ENCODE results near the gene MYH7. TPM values are rescaled to one million over a fixed set of nuclear protein-coding genes. Genes with fewer than 3 reads are reported as not detected.

Gene MYH7
- total and polyA plus RNA-seq, 8 donors: 0.03 to 2.0 (median 0.05) TPM; not detected in 1

- Histone ChIP-seq H3K9me3 (no peaks in the 10 kb centered on the region), H3K27me3 (peaks cover 5 to 57% of the 10 kb centered on the region in 2 donors), H3K4me1 (no peaks in the 10 kb centered on the region), H3K36me3 (no peaks in the 10 kb centered on the region), H3K27ac (peak overlapping the region; percentile 69 to 92), H3K4me3 (peak overlapping the region; percentile 43 to 48)
- DNase-seq (peak in 2 of 4 donors; percentile 22 to 45), ATAC-seq (no peak)
- intact Hi-C loops (cut with DNase I): no loop called here
- no peak for TF ChIP-seq CTCF (IDR thresholded peaks at IDR 0.05)
Observed at GRCh38 chr14:23364164-23365035, 71.1 kb downstream of the MYH7 start.

Small RNA genes lying within 50 kb of the gene (microRNA-seq; reads per million reads assigned to microRNA genes)
- gene MIR208A (0 to 0.84 reads per million in 2 donors), gene MIR208B (0 to 2.0 reads per million in 2 donors)

Other genes starting within 250 kb of the MYH7 start
- gene RNF212B, start 197.7 kb downstream of the MYH7 start, total RNA-seq: not detected
- under 1 TPM; 0.47 to 0.94 (median 0.74) TPM for gene RNF212B, start 197.7 kb downstream of the MYH7 start, polyA plus RNA-seq (ENCODE audit: insufficient read length in 6 of 6)
- 10 to 100 TPM; 11.9 to 13.2 TPM for gene HOMEZ, start 149.5 kb downstream of the MYH7 start, total RNA-seq
- 10 to 100 TPM; 12.6 to 18.6 (median 16.8) TPM for gene HOMEZ, start 149.5 kb downstream of the MYH7 start, polyA plus RNA-seq (ENCODE audit: insufficient read length in 6 of 6)
- gene PPP1R3E, start 132.8 kb downstream of the MYH7 start, total RNA-seq: 10 to 100 TPM; 11.3 to 18.6 TPM
- 10 to 100 TPM; 18.8 to 24.5 (median 20.4) TPM for gene PPP1R3E, start 132.8 kb downstream of the MYH7 start, polyA plus RNA-seq (ENCODE audit: insufficient read length in 6 of 6)
- gene BCL2L2, start 128.8 kb downstream of the MYH7 start, total RNA-seq: 10 to 100 TPM; 37.1 to 49.9 TPM
- 10 to 100 TPM; 39.2 to 41.5 (median 40.4) TPM for gene BCL2L2, start 128.8 kb downstream of the MYH7 start, polyA plus RNA-seq (ENCODE audit: insufficient read length in 6 of 6)
- gene PABPN1, start 114.2 kb downstream of the MYH7 start, total RNA-seq: 100 to 1,000 TPM; 119 to 138 TPM
- 100 to 1,000 TPM; 187 to 256 (median 214) TPM for gene PABPN1, start 114.2 kb downstream of the MYH7 start, polyA plus RNA-seq (ENCODE audit: insufficient read length in 6 of 6)
- gene SLC22A17, start 82.8 kb downstream of the MYH7 start, total RNA-seq: 10 to 100 TPM; 13.2 to 27.1 TPM
- 10 to 100 TPM; 27.1 to 41.5 (median 35.6) TPM for gene SLC22A17, start 82.8 kb downstream of the MYH7 start, polyA plus RNA-seq (ENCODE audit: insufficient read length in 6 of 6)
- gene EFS, start 70.5 kb downstream of the MYH7 start, total RNA-seq: 10 to 100 TPM; 15.8 to 17.0 TPM
- 10 to 100 TPM; 39.7 to 64.1 (median 47.3) TPM for gene EFS, start 70.5 kb downstream of the MYH7 start, polyA plus RNA-seq (ENCODE audit: insufficient read length in 6 of 6)
- not detected for gene IL25, start 62.9 kb downstream of the MYH7 start, total RNA-seq
- gene IL25, start 62.9 kb downstream of the MYH7 start, polyA plus RNA-seq (ENCODE audit: insufficient read length in 6 of 6): not detected
- 1 to 10 TPM in 1 of 2 donors, under 1 TPM in 1; 0.71 to 2.0 TPM for gene CMTM5, start 58.6 kb downstream of the MYH7 start, total RNA-seq
- gene CMTM5, start 58.6 kb downstream of the MYH7 start, polyA plus RNA-seq (ENCODE audit: insufficient read length in 6 of 6): 1 to 10 TPM; 2.1 to 4.1 (median 3.0) TPM
- 1 to 10 TPM; 1.4 to 1.5 TPM for gene MYH6, start 27.4 kb downstream of the MYH7 start, total RNA-seq
- under 1 TPM in 3 of 6 donors, not detected in 3; 0.03 to 0.05 (median 0.04) TPM for gene MYH6, start 27.4 kb downstream of the MYH7 start, polyA plus RNA-seq (ENCODE audit: insufficient read length in 6 of 6)
- 10 to 100 TPM; 21.6 to 31.4 TPM for gene NGDN, start 34.0 kb upstream of the MYH7 start, total RNA-seq
- gene NGDN, start 34.0 kb upstream of the MYH7 start, polyA plus RNA-seq (ENCODE audit: insufficient read length in 6 of 6): 10 to 100 TPM; 58.1 to 79.3 (median 61.6) TPM
- 1 to 10 TPM; 2.9 to 3.1 TPM for gene ZFHX2, start 116.1 kb upstream of the MYH7 start, total RNA-seq
- 1 to 10 TPM; 4.7 to 6.2 (median 5.3) TPM for gene ZFHX2, start 116.1 kb upstream of the MYH7 start, polyA plus RNA-seq (ENCODE audit: insufficient read length in 6 of 6)
- 10 to 100 TPM; 15.2 to 20.3 TPM for gene THTPA, start 120.6 kb upstream of the MYH7 start, total RNA-seq
- gene THTPA, start 120.6 kb upstream of the MYH7 start, polyA plus RNA-seq (ENCODE audit: insufficient read length in 6 of 6): 10 to 100 TPM; 10.7 to 13.2 (median 12.4) TPM
- 100 to 1,000 TPM in 1 of 2 donors, 10 to 100 TPM in 1; 93.7 to 121 TPM for gene AP1G2, start 132.1 kb upstream of the MYH7 start, total RNA-seq
- 10 to 100 TPM; 60.6 to 97.3 (median 92.2) TPM for gene AP1G2, start 132.1 kb upstream of the MYH7 start, polyA plus RNA-seq (ENCODE audit: insufficient read length in 6 of 6)
- gene JPH4, start 143.1 kb upstream of the MYH7 start, total RNA-seq: 1 to 10 TPM; 1.3 TPM
- 1 to 10 TPM in 3 of 6 donors, under 1 TPM in 3; 0.84 to 1.2 (median 1.0) TPM for gene JPH4, start 143.1 kb upstream of the MYH7 start, polyA plus RNA-seq (ENCODE audit: insufficient read length in 6 of 6)
- under 1 TPM; 0.26 to 0.55 TPM for gene DHRS2, start 200.7 kb upstream of the MYH7 start, total RNA-seq
- 1 to 10 TPM in 2 of 6 donors, under 1 TPM in 4; 0.28 to 1.1 (median 0.67) TPM for gene DHRS2, start 200.7 kb upstream of the MYH7 start, polyA plus RNA-seq (ENCODE audit: insufficient read length in 6 of 6)

Measured in left lung (tissue), 10 donors.